Activated CD4-positive, CD25-positive, alpha-beta regulatory T cell treated with anti-CD3 and anti-CD28 coated beads, Interleukin-2, amount 50 U/mL, for 24 hours (primary cell): ENCODE data around the gene ABHD5.
A peak's percentile ranks its signal among the peaks of the same experiment; 100 is the strongest.

Source experiments
- ATAC-seq, 2 donors: fragments of 150-1000 bp; cut with Tn5 transposase; one replicate each; pipeline ENCODE4 v1.10.0; 2021; ENCODE audit warnings: mild to moderate bottlenecking in 1 of 2, moderate library complexity in 1 of 2

Gene ABHD5

DNA sequence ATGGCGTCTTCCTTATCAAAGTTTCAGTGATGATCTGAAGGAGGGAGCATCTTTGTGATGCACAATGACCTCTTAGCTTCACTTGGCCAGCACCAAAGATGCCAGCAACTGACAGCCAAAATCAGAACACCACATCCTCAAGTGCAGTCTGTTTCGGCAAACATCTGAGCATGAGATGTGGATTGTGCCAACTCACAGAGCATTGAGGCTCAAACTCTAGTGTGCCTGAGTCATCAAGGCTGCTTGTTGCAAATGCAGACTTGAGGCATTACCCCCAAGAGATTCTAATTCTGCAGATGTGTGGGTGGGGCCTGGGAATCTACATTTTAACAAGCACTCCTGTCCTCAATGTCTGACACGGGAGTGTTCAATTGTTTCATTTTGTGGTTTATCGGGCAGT, 35.8 kb downstream of the ABHD5 start:
- ATAC-seq: no peak

DNA sequence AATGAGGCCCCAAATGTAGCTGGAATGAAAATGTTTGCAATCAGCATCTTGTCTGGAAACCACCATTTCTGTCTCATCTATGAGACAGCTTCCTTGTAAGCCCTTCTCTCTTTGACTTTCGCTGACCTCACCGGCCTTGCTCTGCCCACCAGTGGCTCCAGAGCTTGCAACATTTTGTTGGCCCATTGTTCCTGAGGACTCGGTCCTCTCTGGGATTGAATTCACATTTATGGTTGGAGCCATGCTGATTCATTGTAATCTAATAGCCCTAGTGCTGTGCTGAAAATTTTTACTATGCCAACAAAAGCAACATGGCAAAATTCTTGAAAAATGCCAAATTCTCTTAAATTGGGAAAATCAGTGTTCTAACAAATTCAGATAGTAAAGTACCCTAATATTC, 37.2 kb downstream of the ABHD5 start:
- no peak for ATAC-seq

DNA sequence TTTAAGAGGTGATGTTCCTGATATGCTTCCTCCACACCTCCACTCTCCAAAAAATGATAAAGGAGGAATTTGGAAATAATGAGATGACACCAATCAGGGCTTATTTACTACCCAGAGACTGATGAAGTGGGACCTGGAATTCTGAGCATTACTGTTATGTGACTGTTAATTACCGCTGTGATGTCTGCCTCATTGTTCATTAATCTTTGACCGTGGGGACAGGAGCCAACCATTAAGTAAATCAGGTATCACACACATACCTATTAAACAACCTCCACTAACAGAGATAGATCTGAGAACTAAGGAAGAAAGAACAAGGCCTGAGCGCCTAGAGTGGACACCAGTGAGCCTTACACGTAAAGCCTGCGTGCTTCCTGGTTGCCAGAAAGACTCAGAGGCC, 37.7 kb downstream of the ABHD5 start:
- no peak for ATAC-seq

GRCh38 chr3:43728947-43729346, 38.2 kb downstream of the ABHD5 start:
- ATAC-seq: no peak

- no peak for ATAC-seq
These were observed 39.1 kb downstream of the ABHD5 start for GRCh38 chr3:43729707-43730414.

GRCh38 chr3:43732747-43733425, 42.1 kb downstream of the ABHD5 start:
- no peak for ATAC-seq

- no peak for ATAC-seq
These were observed 43.0 kb downstream of the ABHD5 start for GRCh38 chr3:43733459-43734384.

DNA sequence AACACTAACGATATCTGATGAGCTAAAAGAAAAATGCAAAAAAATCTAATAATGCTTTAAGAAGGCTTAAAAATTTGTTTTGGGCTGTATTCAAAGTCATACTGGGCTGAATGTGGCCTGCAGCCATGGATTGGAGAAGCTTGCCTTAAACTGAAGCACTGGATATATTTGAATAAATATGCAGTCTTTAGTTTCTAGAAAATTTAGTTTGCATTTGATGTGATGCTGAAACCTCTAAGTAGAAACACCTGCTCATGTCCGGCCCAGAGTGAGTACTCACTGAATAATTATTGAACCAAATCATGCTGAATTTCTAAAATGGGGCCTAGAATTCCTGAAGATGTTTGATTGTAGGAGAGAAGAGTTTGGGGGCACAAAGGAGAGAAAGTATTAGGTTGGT, 43.9 kb downstream of the ABHD5 start:
- ATAC-seq: no peak

GRCh38 chr3:43735618-43736017, 44.9 kb downstream of the ABHD5 start:
- no peak for ATAC-seq

DNA sequence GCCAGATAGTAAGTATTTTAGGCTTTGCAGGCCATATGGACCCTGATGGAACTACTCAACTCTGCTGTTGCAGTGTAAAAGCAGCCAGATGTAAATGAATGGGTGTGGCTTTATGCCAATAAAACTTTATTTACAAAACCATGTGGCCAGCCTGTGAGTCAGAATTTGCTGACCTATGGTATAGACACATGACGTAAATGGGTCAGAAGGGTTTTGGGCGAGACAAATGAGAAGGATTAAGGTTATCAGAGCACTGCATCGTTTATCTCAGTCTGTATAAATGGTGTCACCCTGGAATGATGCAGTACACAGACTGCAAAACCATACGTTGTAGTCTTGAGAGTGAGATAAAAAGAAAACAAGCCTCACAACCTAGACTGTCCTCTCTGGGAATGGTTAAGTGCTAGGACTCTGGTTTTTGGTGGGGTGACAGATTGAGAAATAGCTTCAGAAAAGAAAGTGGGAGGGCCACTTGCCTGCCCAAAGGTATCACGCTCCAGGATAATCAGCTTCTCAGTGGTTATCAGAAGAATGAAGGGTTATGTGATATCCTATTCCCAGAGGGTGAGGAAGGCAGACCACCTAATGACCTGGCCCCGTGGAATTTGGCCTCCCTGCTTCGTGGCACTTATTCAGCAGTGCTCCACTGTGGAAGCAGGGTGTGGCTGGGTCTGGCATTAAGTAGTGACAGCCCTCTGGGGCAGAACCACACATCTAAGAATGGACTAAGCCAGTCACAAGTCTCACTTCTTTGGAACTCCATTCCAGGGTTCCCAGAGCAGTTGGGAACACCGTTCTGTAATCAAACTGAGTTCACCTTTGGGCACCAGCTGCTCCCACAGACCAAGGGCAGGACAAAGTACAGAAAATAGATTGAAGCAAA, 46.1 kb downstream of the ABHD5 start:
- no peak for ATAC-seq

- ATAC-seq: no peak
These were observed 47.6 kb downstream of the ABHD5 start for GRCh38 chr3:43738305-43738704.

DNA sequence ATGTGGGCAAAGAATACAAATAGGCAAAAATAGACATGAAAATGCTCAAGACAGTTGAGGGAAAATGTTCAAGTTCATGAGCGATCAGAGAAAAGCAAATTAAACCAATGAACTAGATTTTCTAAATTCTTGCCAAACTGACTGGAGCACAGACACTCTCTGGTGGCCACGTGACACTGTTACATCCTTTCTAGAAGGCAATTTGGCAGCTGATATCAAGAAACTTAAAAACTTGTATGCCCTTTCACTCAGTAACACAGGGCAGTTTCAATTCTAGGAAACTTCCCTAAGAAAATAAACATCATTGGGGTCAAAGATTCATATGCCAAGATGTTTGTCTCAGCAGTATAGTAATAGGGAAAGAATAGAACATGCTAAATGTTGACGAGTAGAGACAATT, 52.2 kb downstream of the ABHD5 start:
- no peak for ATAC-seq

- ATAC-seq: no peak
These were observed 56.9 kb downstream of the ABHD5 start for GRCh38 chr3:43747641-43748040.

- ATAC-seq: no peak
These were observed 57.4 kb downstream of the ABHD5 start for GRCh38 chr3:43748179-43748578.

- ATAC-seq: no peak
These were observed 57.9 kb downstream of the ABHD5 start for GRCh38 chr3:43748645-43749044.

DNA sequence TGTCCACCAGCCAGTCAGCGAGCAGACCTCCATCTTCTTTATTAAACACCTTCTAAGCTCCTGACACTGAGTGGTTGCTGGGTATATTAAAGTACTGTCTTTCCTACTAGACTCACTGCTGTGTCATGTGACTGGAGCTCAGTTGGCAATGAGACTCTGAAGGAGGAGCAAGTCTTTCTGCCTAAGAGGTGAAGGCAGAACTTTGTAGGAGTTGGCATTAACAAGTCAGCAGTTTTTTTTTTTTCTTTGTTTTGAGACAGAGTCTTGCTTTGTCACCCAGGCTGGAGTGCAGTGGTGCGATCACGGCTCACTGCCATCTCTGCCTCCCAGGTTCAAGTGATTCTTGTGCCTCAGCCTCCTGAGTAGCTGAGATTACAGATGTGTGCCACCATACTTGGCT, 62.2 kb downstream of the ABHD5 start:
- ATAC-seq: no peak

DNA sequence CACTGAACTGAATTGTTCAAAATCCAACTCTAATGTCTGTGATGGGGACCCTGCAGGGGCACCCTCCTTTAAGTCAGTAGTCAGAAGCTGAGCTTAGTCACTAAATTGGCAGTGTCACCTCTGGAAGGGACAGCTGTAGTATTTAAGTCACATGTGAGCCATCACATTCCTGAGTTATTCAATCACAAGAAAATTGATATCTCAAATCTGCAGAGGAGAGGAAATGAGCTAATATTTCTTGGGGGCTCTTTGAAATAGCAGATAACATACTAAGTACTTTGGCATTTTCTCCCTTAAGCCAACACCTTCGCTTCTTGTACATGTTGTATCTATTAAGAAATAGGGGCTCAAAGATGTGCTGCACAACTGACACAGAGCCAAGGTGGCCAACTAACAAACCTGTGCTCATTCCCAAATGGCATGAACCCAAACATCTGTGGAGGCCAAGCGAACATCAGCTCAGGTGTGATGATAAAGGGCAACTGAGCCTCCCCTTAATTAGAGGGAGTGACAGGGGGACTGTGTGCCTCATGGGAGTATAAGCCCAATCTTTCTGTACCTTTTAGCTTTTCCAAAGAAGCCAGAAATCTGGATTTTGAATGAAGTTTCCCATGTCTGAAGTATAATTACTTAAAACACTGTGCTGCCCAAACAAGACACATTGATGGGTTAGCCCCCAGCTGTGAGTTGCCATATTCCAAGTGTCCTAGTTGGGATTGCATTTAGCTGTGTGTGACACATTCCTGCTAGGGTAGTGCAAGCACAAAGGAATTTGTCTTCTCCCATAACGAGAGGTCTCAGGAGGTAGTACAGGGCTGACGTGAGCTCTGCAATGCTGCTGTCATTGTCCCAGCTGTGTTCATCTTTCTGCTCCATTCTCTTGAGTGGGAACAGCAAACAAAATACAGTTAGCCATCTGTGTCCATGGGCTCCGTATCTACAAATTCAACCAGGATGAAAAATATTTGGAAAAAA, 63.3 kb downstream of the ABHD5 start:
- ATAC-seq: no peak

DNA sequence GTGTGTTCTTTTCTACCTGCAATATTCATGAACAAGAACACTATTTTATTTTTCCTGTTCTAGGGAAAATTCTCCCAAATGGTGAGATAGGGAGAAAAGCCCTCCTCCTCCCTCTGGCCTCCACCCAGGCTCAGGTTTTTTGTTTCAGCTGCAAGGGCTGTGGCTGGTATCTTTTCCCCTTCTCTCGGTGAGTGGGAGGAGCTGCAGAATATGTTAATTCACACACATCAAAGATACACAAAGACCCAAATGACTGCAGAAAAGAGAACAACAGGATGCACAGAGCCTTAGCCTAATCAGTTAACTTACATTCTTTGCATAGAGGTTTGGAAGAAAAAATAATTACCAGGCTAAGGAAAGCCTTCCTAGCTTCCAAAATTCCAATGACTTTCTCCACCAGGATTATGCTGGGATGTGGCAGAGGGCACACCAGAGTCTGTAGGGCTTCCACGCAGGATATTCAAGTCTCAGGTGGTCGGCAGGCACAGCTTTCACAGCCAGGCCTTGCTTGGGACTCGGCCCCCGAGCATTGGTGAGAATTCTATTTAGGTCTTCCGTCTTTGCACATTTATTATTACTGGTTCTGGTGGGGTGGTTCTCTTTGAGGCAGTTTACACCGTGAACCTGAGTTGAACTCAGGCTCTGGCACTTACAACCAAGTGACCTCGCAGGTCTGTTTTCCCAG, 64.9 kb downstream of the ABHD5 start:
- peak; percentile 84 to 88 for ATAC-seq

GRCh38 chr3:43757666-43758321, 67.1 kb downstream of the ABHD5 start:
- ATAC-seq: peak in 1 of 2 donors; percentile 47
